ENCODE measurements around the gene SLC35F4.

- TF ChIP-seq, protein P1, sequence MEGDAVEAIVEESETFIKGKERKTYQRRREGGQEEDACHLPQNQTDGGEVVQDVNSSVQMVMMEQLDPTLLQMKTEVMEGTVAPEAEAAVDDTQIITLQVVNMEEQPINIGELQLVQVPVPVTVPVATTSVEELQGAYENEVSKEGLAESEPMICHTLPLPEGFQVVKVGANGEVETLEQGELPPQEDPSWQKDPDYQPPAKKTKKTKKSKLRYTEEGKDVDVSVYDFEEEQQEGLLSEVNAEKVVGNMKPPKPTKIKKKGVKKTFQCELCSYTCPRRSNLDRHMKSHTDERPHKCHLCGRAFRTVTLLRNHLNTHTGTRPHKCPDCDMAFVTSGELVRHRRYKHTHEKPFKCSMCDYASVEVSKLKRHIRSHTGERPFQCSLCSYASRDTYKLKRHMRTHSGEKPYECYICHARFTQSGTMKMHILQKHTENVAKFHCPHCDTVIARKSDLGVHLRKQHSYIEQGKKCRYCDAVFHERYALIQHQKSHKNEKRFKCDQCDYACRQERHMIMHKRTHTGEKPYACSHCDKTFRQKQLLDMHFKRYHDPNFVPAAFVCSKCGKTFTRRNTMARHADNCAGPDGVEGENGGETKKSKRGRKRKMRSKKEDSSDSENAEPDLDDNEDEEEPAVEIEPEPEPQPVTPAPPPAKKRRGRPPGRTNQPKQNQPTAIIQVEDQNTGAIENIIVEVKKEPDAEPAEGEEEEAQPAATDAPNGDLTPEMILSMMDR (IDR thresholded peaks at IDR 0.05 in 4 of 5, conservative IDR thresholded peaks at IDR 0.05 in 1 of 5) = no peak
- TF ChIP-seq POLR2A (IDR thresholded peaks at IDR 0.05) = no peak
Measured at GRCh38 chr14:57686304-57686703, 179.6 kb downstream of the SLC35F4 start.
